ENCODE data around the gene XYLT1.

XYLT1 gene

DNA sequence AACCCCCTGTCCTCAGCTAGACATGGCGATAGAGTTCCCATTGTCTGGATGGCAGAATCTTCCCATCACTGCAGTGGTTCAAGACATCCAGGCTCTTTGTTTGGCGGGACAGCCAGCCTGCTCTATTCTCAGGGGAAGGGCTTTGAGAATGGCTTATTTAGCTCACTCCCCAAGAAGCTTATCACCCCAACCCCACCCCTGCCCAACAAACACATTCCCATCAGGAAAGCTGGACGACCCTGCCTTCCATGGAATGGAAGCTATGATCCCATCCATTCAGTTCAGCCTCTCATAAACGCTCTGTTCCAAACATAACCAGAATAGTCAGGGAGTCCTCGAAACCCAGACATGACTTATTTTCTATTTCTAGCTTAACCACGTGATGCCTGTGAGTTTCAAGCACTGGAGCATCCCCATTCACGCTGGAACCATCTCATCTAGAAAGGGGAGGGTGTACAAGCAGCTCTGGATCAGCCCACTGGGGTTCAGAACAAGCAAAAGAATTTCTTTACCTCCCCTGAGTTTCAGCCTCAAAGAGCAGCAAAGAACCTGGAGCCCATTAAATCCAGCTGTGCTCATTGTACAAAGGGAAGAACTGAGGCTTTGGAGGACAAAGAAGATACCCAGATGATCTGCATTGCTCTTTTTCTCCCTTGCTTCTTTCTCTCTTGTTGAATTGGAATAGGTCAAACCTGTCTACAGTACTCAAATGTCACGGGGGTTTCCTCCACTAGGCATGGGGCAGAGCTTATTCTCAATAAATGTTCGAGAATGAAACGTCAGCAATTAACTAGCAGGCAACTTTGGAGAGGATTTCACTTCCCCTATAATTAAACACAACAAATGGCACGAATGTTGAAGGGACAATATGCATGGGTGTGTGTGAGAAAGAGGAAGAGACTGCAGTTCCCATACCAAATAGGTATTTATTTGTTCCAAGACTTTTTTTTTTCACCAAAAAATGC is 93.1 kb downstream of the XYLT1 start:
- no peaks in the 10 kb centered on the region for H3K36me3 ChIP-seq (ENCODE audit: control insufficient read depth, low read length)
- H3K4me2 ChIP-seq (ENCODE audit: low read length) = peak overlapping the region; percentile 43
- H3K27ac ChIP-seq (ENCODE audit: low read depth, low read length) = peak overlapping the region; percentile 21; the same call in 1 of the 2 replicates
- no peak for TF ChIP-seq EZH2phosphoT487 (IDR thresholded peaks at IDR 0.05; ENCODE audit: borderline replicate concordance, low read length)
- TF ChIP-seq, protein P1, sequence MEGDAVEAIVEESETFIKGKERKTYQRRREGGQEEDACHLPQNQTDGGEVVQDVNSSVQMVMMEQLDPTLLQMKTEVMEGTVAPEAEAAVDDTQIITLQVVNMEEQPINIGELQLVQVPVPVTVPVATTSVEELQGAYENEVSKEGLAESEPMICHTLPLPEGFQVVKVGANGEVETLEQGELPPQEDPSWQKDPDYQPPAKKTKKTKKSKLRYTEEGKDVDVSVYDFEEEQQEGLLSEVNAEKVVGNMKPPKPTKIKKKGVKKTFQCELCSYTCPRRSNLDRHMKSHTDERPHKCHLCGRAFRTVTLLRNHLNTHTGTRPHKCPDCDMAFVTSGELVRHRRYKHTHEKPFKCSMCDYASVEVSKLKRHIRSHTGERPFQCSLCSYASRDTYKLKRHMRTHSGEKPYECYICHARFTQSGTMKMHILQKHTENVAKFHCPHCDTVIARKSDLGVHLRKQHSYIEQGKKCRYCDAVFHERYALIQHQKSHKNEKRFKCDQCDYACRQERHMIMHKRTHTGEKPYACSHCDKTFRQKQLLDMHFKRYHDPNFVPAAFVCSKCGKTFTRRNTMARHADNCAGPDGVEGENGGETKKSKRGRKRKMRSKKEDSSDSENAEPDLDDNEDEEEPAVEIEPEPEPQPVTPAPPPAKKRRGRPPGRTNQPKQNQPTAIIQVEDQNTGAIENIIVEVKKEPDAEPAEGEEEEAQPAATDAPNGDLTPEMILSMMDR (IDR thresholded peaks at IDR 0.05; ENCODE audit: low read depth, low read length, poor library complexity, severe bottlenecking) = no peak
- H3K27me3 ChIP-seq (ENCODE audit: control insufficient read depth, low read length) = no peaks in the 10 kb centered on the region
- no peaks in the 10 kb centered on the region for H3K9me3 ChIP-seq (ENCODE audit: control insufficient read depth, insufficient read depth, low read length)
- H3K79me2 ChIP-seq (ENCODE audit: control insufficient read depth, low read length) = peaks cover 14% of the 10 kb centered on the region
- no peaks in the 10 kb centered on the region for H3F3A ChIP-seq (ENCODE audit: control insufficient read depth, insufficient read depth)
- 0 out of 2 replicates have a peak, but pooled peaks cover 14% of the 10 kb centered on the region for H4K20me1 ChIP-seq (ENCODE audit: control insufficient read depth, insufficient read depth, low read depth, low read length)
- H3K4me1 ChIP-seq (ENCODE audit: control insufficient read depth, low read length) = peaks cover 33% of the 10 kb centered on the region
- peak overlapping the region; percentile 18 for H3K4me3 ChIP-seq (ENCODE audit: low read length)
- no peaks in the 10 kb centered on the region for H3K9me2 ChIP-seq (replicated peaks; ENCODE audit: control insufficient read depth, low read length)

DNA sequence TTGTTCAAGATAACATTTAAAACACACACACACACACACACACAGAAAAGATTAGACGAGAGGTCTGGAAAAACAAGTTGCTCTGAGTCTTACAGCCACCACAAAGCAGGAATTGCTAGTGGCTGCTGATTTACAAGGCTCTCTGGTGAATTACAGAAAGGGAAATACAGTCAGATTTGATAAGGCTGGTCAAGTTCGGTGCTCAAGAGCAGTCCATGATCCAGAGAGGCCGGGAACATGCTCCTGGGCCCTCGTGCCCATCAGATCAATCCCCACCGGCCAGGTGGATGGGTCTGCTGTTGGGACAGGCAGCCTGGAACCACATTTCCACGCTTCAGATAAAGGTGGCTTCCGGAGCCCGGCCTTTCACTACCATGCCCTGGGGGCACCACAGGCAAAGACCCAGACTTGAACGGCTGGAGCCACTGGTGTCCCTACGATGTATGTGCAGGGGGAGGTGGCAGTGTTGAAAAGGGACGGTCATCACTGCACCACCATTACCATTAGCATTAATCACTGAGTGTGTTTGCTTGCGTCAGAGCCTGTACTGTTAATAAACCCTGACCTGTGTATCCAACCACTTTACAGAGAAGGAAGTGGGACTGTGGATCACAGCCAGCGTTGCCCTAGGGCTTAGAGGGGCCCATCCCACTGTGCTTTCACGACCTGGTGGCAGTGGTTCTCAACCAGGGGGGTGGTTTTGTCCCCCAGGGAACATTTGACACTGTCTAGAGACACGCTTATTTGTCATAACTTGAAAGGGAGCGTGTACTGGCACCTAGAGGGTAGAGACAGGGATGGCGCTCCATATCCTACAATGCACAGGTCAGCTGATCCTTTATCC is 95.1 kb downstream of the XYLT1 start:
- Histone ChIP-seq H3K4me1 (ENCODE audit: control insufficient read depth, low read length) (peaks cover 48% of the 10 kb centered on the region), H3K27ac (ENCODE audit: low read depth, low read length) (no peak overlapping the region), H3K79me2 (ENCODE audit: control insufficient read depth, low read length) (peaks cover 13% of the 10 kb centered on the region), H3K27me3 (ENCODE audit: control insufficient read depth, low read length) (no peaks in the 10 kb centered on the region), H3K36me3 (ENCODE audit: control insufficient read depth, low read length) (no peaks in the 10 kb centered on the region), H3F3A (ENCODE audit: control insufficient read depth, insufficient read depth) (peaks cover 3% of the 10 kb centered on the region; the same call in 1 of the 2 replicates), H3K4me2 (ENCODE audit: low read length) (no peak overlapping the region), H4K20me1 (ENCODE audit: control insufficient read depth, insufficient read depth, low read depth, low read length) (0 out of 2 replicates have a peak, but pooled peaks cover 11% of the 10 kb centered on the region), H3K4me3 (ENCODE audit: low read length) (no peak overlapping the region), H3K9me3 (ENCODE audit: control insufficient read depth, insufficient read depth, low read length) (no peaks in the 10 kb centered on the region), H3K9me2 (replicated peaks; ENCODE audit: control insufficient read depth, low read length) (no peaks in the 10 kb centered on the region)
- TF ChIP-seq EZH2phosphoT487 (IDR thresholded peaks at IDR 0.05; ENCODE audit: borderline replicate concordance, low read length) = no peak
- TF ChIP-seq, protein P1 (IDR thresholded peaks at IDR 0.05; ENCODE audit: low read depth, low read length, poor library complexity, severe bottlenecking) = no peak

DNA sequence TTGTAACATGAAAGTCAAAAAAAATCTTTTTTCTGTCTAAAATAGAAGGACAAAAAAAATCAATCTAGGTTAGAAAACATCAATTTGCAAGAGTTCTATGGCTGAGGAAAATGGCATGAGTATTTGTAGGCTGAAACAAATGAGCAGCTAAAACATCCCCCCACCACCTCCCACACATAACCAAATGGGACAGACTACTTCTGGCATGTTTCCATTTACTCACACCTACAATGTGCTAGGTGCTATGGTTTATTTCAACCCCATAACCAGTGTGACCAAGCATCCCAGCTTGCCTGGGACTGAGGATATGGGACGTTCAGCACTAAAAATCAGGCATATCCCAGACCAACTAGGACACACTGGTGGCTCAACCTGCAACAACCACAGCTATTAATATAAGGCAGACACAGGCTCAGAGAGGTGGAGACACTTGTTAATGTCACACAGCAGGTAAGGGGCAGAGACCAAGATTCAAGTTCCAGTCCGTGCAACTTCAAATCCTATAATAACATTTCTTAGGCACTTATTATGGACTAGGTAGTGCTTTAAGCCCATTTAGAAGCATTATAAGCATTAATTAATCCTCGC is 96.0 kb downstream of the XYLT1 start:
- Histone ChIP-seq H3F3A (ENCODE audit: control insufficient read depth, insufficient read depth) (peaks cover 6% of the 10 kb centered on the region), H3K4me1 (ENCODE audit: control insufficient read depth, low read length) (peaks cover 55% of the 10 kb centered on the region), H3K9me3 (ENCODE audit: control insufficient read depth, insufficient read depth, low read length) (no peaks in the 10 kb centered on the region), H3K36me3 (ENCODE audit: control insufficient read depth, low read length) (no peaks in the 10 kb centered on the region), H3K27me3 (ENCODE audit: control insufficient read depth, low read length) (no peaks in the 10 kb centered on the region), H3K27ac (ENCODE audit: low read depth, low read length) (no peak overlapping the region), H3K4me2 (ENCODE audit: low read length) (no peak overlapping the region), H4K20me1 (ENCODE audit: control insufficient read depth, insufficient read depth, low read depth, low read length) (0 out of 2 replicates have a peak, but pooled peaks cover 9% of the 10 kb centered on the region), H3K9me2 (replicated peaks; ENCODE audit: control insufficient read depth, low read length) (no peaks in the 10 kb centered on the region), H3K79me2 (ENCODE audit: control insufficient read depth, low read length) (peaks cover 20% of the 10 kb centered on the region), H3K4me3 (ENCODE audit: low read length) (no peak overlapping the region)
- no peak for TF ChIP-seq EZH2phosphoT487 (IDR thresholded peaks at IDR 0.05; ENCODE audit: borderline replicate concordance, low read length)
- TF ChIP-seq, protein P1 (IDR thresholded peaks at IDR 0.05; ENCODE audit: low read depth, low read length, poor library complexity, severe bottlenecking) = no peak

All from DOHH2 (cell line).